Occipital lobe (tissue), 2 donors: ENCODE measurements around the gene CGB3. TPM values are rescaled to one million over a fixed set of nuclear protein-coding genes. Genes with fewer than 3 reads are reported as not detected.
"Not testable (repeated sequence)": the region's sequence is repeated elsewhere in the genome, so short reads cannot be mapped to it uniquely, and the experiment has no call there.

Experiments used
- DNase-seq: peaks from one replicate; lab custom pipeline; 2025; lab: John Stamatoyannopoulos, UW
- total RNA-seq: library from RNA; depleted of rRNA; stranded (reverse); fragments of >200 nt; gene quantifications from one replicate; pipeline ENCODE4 v1.2.3, GENCODE V29; 2014

Gene CGB3
- total RNA-seq, 1 donor from 2014 or later, result not detected

DNA sequence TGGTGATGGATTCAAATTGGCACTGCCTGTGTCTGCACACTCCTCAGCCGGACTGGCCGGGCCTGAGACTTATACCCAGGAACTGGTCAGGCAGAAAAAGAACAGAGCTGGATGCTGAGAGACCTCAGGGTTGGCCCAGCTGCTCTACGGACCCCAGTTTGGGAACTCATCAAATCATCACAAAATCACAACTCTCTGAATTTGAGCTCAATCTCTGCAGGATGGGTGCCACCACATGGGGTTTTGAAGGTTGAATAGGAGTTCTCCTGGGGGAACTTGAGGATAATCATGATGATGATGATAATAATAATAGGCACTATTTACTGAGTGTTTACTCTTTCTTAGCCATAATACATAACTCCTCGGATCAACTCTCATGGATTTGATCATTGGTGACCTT lies 18.5 kb upstream of the CGB3 start:
- not testable (repeated sequence) for DNase-seq

DNA sequence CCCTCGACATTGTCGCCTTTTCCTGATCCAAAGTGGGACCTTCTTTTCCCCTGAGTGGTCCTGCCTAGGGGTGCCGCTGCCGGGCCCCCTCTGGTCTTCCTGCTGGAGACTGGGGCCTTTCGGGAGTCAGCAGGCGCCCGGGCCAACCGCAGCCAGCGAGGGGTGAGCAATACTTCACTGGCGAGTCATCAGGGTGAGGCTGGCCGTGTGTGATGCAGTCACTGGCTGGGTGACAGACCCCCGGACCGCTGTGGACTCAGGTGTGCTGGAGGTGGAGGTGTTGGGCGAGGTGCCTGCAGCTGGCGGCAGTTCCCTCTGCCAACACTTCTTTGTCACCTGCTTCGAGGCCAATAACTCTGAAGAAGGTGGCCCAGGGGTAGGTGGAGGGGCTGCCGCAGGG lies 18.0 kb upstream of the CGB3 start:
- DNase-seq, result no peak

- DNase-seq, result not testable (repeated sequence)
Measured at GRCh38 chr19:49039736-49040135, 15.6 kb upstream of the CGB3 start.

DNA sequence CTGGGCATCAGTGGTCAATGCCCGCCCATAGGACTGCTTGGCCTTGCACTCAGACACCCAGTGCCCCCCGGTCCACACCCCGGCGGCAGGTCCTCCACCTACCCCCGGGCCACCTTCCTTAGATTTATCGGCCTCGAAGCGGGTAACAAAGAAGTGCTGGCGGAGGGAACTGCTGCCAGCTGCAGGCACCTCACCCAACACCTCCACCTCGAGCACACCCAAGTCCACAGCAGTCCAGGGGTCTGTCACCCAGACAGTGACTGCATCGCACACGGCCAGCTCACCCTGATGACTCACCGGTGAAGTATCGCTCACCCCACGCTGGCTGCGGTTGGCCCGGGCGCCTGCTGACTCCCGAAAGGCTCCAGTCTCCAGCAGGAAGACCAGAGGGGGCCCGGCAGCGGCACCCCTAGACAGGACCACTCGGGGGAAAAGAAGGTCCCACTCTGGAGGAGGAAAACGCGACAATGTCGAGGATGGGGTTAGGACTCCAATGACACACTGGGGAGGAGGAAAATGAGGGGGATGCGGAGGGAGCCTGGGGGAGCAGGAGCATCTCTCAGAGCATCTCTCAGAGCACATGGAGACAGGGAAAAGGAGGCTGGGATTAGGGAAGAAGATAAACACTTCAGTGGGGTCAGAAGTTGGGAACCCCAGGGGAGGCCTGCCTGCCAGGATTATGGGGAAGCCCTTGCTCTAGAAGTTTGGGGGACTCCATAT lies 14.6 kb upstream of the CGB3 start:
- not testable (repeated sequence) for DNase-seq

DNA sequence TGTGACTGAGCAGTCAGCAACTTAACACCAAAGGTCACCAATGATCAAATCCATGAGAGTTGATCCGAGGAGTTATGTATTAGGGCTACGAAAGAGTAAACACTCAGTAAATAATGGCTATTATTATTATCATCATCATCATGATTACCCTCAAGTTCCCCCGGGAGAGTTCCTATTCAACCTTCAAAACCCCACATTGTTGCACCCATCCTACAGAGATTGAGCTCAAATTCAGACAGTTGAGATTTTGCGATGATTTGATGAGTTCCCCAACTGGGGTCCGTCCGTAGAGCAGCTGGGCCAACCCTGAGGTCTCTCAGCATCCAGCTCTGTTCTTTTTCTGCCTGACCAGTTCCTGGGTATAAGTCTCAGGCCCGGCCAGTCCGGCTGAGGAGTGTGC lies 14.0 kb upstream of the CGB3 start:
- not testable (repeated sequence) for DNase-seq

- DNase-seq, result not testable (repeated sequence)
Measured at GRCh38 chr19:49036815-49037214, 12.7 kb upstream of the CGB3 start, which contains the start of gene CGB1. TSS of gene CGB1 (minus strand) at chr19:49036895. CDS start at chr19:49036711, 184 bp downstream.

DNA sequence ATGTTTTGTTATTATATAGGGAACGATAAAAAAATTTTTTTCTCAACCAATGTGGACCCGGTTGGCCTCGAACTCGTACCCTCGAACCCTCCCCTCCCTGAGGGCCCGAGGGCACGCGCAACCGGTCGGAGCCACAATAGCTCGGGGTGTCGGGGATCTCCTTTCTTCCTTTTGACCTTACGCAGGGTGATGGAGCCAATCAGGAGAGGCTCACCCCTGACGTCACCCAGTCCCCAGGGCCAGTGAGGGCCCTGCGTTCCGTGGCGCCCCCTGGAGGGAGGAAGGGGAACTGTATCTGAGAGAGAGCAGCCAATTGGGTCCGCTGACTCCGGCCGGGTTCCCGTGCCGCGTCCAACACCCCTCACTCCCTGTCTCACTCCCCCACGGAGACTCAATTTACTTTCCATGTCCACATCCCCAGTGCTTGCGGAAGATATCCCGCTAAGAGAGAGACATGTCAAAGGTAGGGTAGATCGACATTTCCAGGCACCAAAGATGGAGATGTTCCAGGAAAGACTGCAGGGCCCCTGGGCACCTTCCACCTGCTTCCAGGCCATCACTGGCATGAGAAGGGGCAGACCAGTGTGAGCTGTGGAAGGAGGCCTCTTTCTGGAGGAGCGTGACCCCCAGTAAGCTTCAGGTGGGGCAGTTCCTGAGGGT lies 7.6 kb upstream of the CGB3 start, which contains the start of gene CGB2:
Gene CGB2, plus strand, starts transcription at position 249 of the 660 bp plus-strand sequence. Its CDS starts 206 bp downstream, at position 455.
- not testable (repeated sequence) for DNase-seq

GRCh38 chr19:49030323-49030722 lies 6.2 kb upstream of the CGB3 start:
- DNase-seq, result not testable (repeated sequence)

DNA sequence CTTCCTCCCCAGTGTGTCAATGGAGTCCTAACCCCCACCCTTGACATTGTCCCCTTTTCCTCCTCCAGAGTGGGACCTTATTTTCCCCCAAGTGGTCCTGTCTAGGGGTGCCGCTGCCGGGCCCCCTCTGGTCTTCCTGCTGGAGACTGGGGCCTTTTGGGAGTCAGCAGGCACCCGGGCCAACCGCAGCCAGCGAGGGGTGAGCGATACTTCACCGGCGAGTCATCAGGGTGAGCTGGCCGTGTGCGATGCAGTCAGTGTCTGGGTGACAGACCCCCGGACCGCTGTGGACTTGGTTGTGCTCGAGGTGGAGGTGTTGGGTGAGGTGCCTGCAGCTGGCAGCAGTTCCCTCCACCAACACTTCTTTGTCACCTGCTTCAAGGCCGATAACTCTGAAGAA lies 5.6 kb upstream of the CGB3 start:
- DNase-seq, result not testable (repeated sequence)

- not testable (repeated sequence) for DNase-seq
Measured at GRCh38 chr19:49028686-49029085, 4.6 kb upstream of the CGB3 start.

GRCh38 chr19:49025599-49025998 lies 1.5 kb upstream of the CGB3 start:
- not testable (repeated sequence) for DNase-seq

DNA sequence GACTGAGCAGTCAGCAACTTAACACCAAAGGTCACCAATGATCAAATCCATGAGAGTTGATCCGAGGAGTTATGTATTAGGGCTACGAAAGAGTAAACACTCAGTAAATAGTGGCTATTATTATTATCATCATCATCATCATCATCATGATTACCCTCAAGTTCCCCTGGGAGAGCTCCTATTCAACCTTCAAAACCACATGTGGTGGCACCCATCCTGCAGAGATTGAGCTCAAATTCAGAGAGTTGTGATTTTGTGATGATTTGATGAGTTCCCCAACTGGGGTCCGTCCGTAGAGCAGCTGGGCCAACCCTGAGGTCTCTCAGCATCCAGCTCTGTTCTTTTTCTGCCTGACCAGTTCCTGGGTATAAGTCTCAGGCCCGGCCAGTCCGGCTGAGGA lies 955 bp upstream of the CGB3 start:
- not testable (repeated sequence) for DNase-seq

DNA sequence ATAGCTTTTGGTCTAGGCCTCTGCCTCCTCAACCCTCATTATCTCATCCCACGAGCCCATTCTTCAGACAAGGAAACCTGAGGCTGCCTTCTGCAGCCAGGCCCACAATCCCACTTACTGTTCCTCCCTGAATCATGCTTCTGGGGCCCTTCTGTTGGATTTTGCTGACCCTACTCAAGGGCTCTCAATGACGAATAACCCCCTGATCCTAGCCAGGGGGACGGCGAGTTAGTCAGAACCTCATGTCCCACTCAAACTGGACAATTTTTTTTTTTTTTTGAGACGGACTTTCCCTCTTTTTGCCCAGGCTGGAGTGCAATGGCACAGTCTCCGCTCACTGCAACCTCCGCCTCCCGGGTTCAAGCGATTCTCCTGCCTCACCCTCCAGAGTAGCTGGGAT lies 2.0 kb downstream of the CGB3 start:
- DNase-seq, result no peak

GRCh38 chr19:49020931-49021895 lies 2.9 kb downstream of the CGB3 start:
- DNase-seq, result no peak

GRCh38 chr19:49020342-49020741 lies 3.8 kb downstream of the CGB3 start:
- no peak for DNase-seq

- DNase-seq, result no peak
Measured at GRCh38 chr19:49019242-49019932, 4.7 kb downstream of the CGB3 start.

GRCh38 chr19:49018388-49019241 lies 5.5 kb downstream of the CGB3 start:
- DNase-seq, result not testable (repeated sequence)

DNA sequence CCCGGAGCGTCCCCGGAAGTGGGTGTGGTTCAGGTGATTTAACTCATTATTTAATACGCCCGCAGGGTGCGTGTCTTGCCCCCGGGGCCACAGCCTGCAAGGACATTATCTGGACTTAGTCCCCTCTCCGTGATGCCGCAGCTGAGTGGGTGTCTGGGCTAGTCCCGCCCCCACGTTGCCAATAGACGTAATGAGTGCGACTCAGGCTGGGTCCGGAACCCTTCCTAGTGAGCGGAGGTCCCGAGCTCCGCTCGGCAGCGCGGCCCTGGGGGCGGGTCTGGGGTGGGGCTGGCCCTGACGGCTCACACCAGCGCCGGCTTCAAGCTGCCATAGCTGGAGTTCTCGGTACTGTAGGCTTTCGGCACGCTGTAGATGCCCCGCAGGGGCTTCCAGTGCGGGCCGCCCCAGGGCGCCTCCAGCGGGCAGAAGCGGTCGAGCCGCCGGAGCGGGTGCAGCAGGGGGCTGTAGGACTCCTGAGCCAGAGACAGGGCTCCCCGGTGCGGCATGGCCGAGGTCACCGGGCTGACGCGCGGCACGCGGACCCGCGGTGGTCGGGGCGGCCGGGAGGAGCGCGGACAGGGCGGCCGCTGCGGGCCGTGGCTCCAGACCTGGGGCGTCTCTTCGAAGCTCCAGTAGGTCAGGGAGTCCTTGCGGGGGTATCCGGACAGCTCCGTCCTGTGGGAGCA lies 6.3 kb downstream of the CGB3 start:
- DNase-seq, result no peak

GRCh38 chr19:49017041-49017665 lies 7.0 kb downstream of the CGB3 start, which contains the start of gene LHB:
TSS of gene LHB (minus strand) at chr19:49017091. CDS start at chr19:49017081, 10 bp downstream.
- DNase-seq, result no peak
